ENCODE data around the gene STAT1. TPM values are rescaled to one million over a fixed set of nuclear protein-coding genes. Genes with fewer than 3 reads are reported as not detected.

STAT1 gene
- total RNA-seq, 1 donor from 2014 or later = 85.1 TPM

DNA sequence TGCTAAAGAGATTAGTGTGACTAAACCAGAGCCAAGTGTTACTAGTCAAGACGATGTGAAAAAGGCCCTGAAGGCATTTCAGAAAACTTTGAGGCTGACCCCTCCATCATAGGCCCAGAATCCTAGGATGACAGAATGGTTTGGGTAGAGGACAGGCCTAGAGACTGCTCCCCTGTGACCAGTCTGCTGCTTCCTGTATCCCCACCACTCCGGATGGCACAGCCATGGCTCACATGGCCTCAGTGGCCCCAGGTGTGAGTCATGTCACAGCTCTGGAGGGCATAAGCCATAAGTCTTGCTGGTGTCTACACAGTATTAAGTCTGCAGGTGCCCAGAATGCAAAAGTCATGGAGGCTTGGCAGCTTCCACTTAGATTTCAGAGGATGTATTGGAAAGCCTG is 12.4 kb upstream of the STAT1 start:
- no peak for DNase-seq
- Mint-ChIP-seq H3K4me3 (no peak overlapping the region), H3K27ac (no peak overlapping the region), H3K9me3 (no peaks in the 10 kb centered on the region), H3K4me1 (peaks cover 6% of the 10 kb centered on the region), H3K27me3 (no peaks in the 10 kb centered on the region), H3K36me3 (ENCODE audit: low read depth) (no peaks in the 10 kb centered on the region)
- POLR2A ChIA-PET = no interaction called here
- intact Hi-C loops (cut with micrococcal nuclease) = no loop called here
- TF ChIP-seq, protein P1, sequence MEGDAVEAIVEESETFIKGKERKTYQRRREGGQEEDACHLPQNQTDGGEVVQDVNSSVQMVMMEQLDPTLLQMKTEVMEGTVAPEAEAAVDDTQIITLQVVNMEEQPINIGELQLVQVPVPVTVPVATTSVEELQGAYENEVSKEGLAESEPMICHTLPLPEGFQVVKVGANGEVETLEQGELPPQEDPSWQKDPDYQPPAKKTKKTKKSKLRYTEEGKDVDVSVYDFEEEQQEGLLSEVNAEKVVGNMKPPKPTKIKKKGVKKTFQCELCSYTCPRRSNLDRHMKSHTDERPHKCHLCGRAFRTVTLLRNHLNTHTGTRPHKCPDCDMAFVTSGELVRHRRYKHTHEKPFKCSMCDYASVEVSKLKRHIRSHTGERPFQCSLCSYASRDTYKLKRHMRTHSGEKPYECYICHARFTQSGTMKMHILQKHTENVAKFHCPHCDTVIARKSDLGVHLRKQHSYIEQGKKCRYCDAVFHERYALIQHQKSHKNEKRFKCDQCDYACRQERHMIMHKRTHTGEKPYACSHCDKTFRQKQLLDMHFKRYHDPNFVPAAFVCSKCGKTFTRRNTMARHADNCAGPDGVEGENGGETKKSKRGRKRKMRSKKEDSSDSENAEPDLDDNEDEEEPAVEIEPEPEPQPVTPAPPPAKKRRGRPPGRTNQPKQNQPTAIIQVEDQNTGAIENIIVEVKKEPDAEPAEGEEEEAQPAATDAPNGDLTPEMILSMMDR (IDR thresholded peaks at IDR 0.05) = no peak
- CTCF ChIA-PET = no interaction called here
- no peak for ATAC-seq (ENCODE audit: low read depth)

DNA sequence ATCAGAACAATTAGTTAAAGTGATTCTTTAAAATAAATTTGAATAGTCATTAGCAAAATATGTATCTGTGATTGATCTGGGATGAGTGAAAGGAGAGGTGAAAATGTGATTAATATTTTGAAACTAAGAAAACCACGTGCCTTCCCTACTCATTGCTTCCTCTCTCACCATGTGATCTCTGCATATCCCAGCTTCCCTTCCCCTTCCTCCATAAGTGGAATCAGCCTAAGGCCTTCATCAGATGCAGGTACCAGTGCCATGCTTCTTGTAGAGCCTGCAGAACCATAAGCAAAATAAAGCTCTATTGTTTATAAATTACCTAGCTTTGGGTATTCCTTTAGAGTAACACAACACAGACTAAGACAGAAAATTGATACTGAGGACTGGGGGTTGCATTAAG is 11.2 kb upstream of the STAT1 start:
- DNase-seq (no peak), ATAC-seq (ENCODE audit: low read depth) (no peak)
- CTCF ChIA-PET = no interaction called here
- POLR2A ChIA-PET = no interaction called here
- no peak overlapping the region for H3K4me3 Mint-ChIP-seq
- no peaks in the 10 kb centered on the region for H3K36me3 Mint-ChIP-seq (ENCODE audit: low read depth)
- intact Hi-C loops (cut with micrococcal nuclease) = no loop called here
- H3K27me3 Mint-ChIP-seq = no peaks in the 10 kb centered on the region
- no peaks in the 10 kb centered on the region for H3K9me3 Mint-ChIP-seq
- TF ChIP-seq, protein P1 (IDR thresholded peaks at IDR 0.05) = no peak
- H3K27ac Mint-ChIP-seq = no peak overlapping the region
- no peaks in the 10 kb centered on the region for H3K4me1 Mint-ChIP-seq

DNA sequence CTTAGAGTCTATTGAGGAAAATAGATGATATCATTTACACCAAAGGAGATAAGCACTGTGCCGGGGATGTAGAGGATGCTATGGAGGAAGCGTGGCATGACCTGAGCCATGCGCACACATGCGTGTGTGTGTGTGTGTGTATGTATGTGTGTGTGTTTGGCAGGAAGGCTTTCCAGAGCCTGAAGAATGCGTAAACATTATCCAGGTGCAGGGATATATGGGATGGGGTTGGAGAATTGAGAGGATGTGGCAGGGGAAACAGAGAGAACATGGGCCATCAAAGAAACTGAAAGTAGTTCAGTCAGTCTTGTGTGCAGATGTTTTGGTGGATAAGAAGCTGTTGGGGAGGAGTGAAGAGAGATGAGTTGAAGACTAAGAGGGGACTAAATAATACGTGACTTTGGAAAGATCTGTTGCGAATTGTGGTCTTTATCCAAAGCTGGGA is 9.3 kb upstream of the STAT1 start:
- DNase-seq (no peak), ATAC-seq (ENCODE audit: low read depth) (no peak)
- Mint-ChIP-seq H3K27me3 (no peaks in the 10 kb centered on the region), H3K27ac (no peak overlapping the region), H3K9me3 (no peaks in the 10 kb centered on the region), H3K36me3 (ENCODE audit: low read depth) (no peaks in the 10 kb centered on the region), H3K4me3 (no peak overlapping the region), H3K4me1 (peaks cover 5% of the 10 kb centered on the region)
- POLR2A ChIA-PET = interaction anchor here (0.7 to 2.1 kb wide), 2 partner anchors 9 to 629 kb away, joined by 4 to 8 read pairs; partner anchors contain the start of gene STAT1
- intact Hi-C loops (cut with micrococcal nuclease) = loop anchor here (5.0 kb wide), 1 partner anchor 1361 kb away; the partner anchor contains the start of gene ASNSD1
- TF ChIP-seq, protein P1 (IDR thresholded peaks at IDR 0.05) = no peak
- CTCF ChIA-PET = no interaction called here

DNA sequence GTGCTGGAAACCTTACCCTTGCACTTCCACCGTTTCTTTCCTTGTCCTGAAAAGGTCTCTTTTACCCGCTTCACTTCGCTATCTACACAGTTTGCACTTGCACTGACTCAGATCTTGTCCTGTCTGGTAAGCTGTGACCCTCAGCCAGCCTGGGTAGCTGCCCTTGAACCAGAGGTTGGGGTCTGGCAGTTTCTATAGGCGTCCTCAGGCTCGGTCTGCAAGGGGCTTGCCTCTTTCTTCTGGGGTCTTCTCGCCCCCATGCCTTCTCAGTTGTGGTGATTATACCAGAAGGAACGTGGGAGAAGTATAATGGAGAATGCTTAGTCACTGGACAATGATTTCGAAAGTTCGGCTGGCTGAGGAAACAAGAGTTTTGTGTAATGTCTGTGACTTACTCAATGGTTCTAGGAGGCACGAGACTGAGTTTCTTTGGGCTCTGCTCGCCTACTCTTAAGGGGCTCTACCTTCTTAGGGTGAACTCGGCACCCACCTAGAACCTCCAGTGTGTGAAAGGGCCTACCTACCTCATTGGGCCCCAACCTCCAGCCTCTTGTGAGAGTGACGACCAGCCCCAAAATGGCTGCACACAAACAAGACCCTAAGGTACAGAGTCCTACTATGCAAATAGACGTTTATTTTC is 6.9 kb upstream of the STAT1 start:
- ChIA-PET CTCF (interaction anchor here (1.3 to 1.6 kb wide), 2 partner anchors 134 to 170 kb away, joined by 4 to 5 read pairs; no protein-coding TSS in a partner anchor), POLR2A (interaction anchor here (0.6 to 3.1 kb wide), 8 partner anchors 10 to 657 kb away, joined by 3 to 31 read pairs (median 6); partner anchors contain the start of genes GLS, NABP1 and STAT4)
- no peak overlapping the region for H3K27ac Mint-ChIP-seq
- H3K4me3 Mint-ChIP-seq = no peak overlapping the region
- TF ChIP-seq, protein P1 (IDR thresholded peaks at IDR 0.05) = no peak
- no peaks in the 10 kb centered on the region for H3K27me3 Mint-ChIP-seq
- H3K9me3 Mint-ChIP-seq = no peaks in the 10 kb centered on the region
- DNase-seq (no peak), ATAC-seq (ENCODE audit: low read depth) (peak; percentile 32)
- H3K36me3 Mint-ChIP-seq (ENCODE audit: low read depth) = no peaks in the 10 kb centered on the region
- peaks cover 10% of the 10 kb centered on the region for H3K4me1 Mint-ChIP-seq
- intact Hi-C loops (cut with micrococcal nuclease) = loop anchor here (1.0 to 5.0 kb wide), 8 partner anchors 9 to 1580 kb away; partner anchors contain the start of genes ASNSD1, GLS, MFSD6 and NABP1

DNA sequence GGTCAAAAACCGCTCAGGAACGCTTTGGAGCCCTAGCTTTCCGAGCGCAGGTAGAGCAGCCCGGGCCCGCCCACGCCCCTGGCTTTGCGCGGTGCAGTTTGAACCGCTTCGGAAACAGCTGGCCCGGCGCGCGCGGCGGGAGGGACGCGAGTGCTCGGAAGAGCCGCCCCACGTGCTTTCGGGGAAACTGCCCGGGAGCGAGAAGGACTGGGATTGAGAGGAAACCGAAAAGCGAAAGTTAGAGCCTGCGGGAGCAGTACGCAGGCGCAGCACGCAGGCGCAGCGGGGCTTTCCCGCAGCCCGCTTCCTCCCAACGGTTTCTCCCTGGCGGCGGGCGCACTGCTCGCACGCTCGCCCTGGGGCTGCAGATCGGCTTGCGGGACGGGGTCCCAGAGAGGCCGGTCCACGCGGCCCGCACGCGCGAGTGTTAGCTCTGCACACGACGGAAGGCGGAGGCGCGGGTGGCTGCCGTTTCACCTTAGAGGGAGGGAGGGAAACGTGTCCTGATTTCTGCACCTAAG is 6.3 kb upstream of the STAT1 start:
- CTCF ChIA-PET = interaction anchor here (1.3 to 1.6 kb wide), 3 partner anchors 31 to 170 kb away, joined by 3 to 5 read pairs (median 4); no protein-coding TSS in a partner anchor
- no peaks in the 10 kb centered on the region for H3K27me3 Mint-ChIP-seq
- H3K9me3 Mint-ChIP-seq = no peaks in the 10 kb centered on the region
- POLR2A ChIA-PET = interaction anchor here (0.7 to 3.1 kb wide), 9 partner anchors 9 to 658 kb away, joined by 3 to 31 read pairs (median 4); partner anchors contain the start of genes GLS, NABP1 and STAT4
- no peak overlapping the region for H3K27ac Mint-ChIP-seq
- no peak overlapping the region for H3K4me3 Mint-ChIP-seq
- H3K4me1 Mint-ChIP-seq = peaks cover 10% of the 10 kb centered on the region
- intact Hi-C loops (cut with micrococcal nuclease) = loop anchor here (1.0 to 5.0 kb wide), 8 partner anchors 8 to 1579 kb away; partner anchors contain the start of genes ASNSD1, GLS, MFSD6 and NABP1
- ATAC-seq (ENCODE audit: low read depth) = peak; percentile 83
- no peaks in the 10 kb centered on the region for H3K36me3 Mint-ChIP-seq (ENCODE audit: low read depth)
- TF ChIP-seq, protein P1 (IDR thresholded peaks at IDR 0.05) = no peak
- peak; percentile 97 for DNase-seq

Measured in activated B cell treated with CpG ODN at 0.5 μM for 24 hours (primary cell).